Muscle of leg (tissue), 11 donors: Measurements from ENCODE around the gene FAM53A. TPM values are rescaled to one million over a fixed set of nuclear protein-coding genes. Genes with fewer than 3 reads are reported as not detected.

Experiments used
- DNase-seq: peaks from one replicate; pipeline ENCODE4 v3.0.0; 2013
- H3K27ac ChIP-seq: one replicate; pipeline ENCODE4 v1.5.1; 2013; ENCODE audit warnings: mild to moderate bottlenecking, low read length, control low read depth
- H3K27me3 ChIP-seq: one replicate; pipeline ENCODE4 v1.6.1; 2013; ENCODE audit warnings: low read length; ENCODE audit not compliant: control insufficient read depth, insufficient read depth
- H3K36me3 ChIP-seq: one replicate; pipeline ENCODE4 v1.6.1; 2013; ENCODE audit warnings: low read length; ENCODE audit not compliant: control insufficient read depth, insufficient read depth
- H3K4me1 ChIP-seq: one replicate; pipeline ENCODE4 v1.6.1; 2013; ENCODE audit warnings: low read length; ENCODE audit not compliant: control insufficient read depth, insufficient read depth
- H3K4me3 ChIP-seq: one replicate; pipeline ENCODE4 v1.5.1; 2013; ENCODE audit warnings: low read length, control low read depth
- H3K9me3 ChIP-seq: replicated peaks from 2 replicates; pipeline ENCODE4 v1.6.1; 2013; ENCODE audit warnings: low read depth, low read length; ENCODE audit not compliant: control insufficient read depth
- WGBS: methylation state at CpG from one replicate; pipeline ENCODE4 v1.1.5; 2013; ENCODE audit warnings: missing lambda C conversion rate; ENCODE audit not compliant: insufficient coverage; 5-methylcytosine and 5-hydroxymethylcytosine counted together
- polyA plus RNA-seq, 8 donors: library from polyadenylated mRNA; unstranded; fragments of 120-200 nt; gene quantifications; one replicate each; pipeline versions ENCODE4 v1.2.1 to v1.2.3, GENCODE V29; 2013; ENCODE audit warnings: inconsistent platforms in 1 of 8, low replicate concordance in 1 of 8; ENCODE audit not compliant: insufficient read length in 8 of 8, insufficient read depth in 1 of 8
- total RNA-seq: library from RNA; stranded (reverse); fragments of 120-200 nt; gene quantifications from one replicate; pipeline ENCODE4 v1.2.4, GENCODE V29; 2013

FAM53A gene
- total and polyA plus RNA-seq, 9 donors, result 1.2 to 2.4 (median 1.5) TPM

- WGBS, result 92% methylated on average over 8 of the region's 13 CpGs
- no peaks in the 10 kb centered on the region for H3K36me3 ChIP-seq
- no peak for DNase-seq
- no peak overlapping the region for H3K4me3 ChIP-seq
- no peaks in the 10 kb centered on the region for H3K27me3 ChIP-seq
- no peak overlapping the region for H3K27ac ChIP-seq
- H3K4me1 ChIP-seq, result no peaks in the 10 kb centered on the region
- no peaks in the 10 kb centered on the region for H3K9me3 ChIP-seq
Observed at GRCh38 chr4:1652088-1652487, 32.0 kb downstream of the FAM53A start.

- H3K4me1 ChIP-seq, result peaks cover under 1% of the 10 kb centered on the region
Observed at GRCh38 chr4:1651609-1652008, 32.5 kb downstream of the FAM53A start.

GRCh38 chr4:1648962-1649361, 35.2 kb downstream of the FAM53A start:
- Histone ChIP-seq H3K4me3 (no peak overlapping the region), H3K36me3 (no peaks in the 10 kb centered on the region), H3K27me3 (no peaks in the 10 kb centered on the region), H3K4me1 (peaks cover 25% of the 10 kb centered on the region), H3K9me3 (no peaks in the 10 kb centered on the region), H3K27ac (no peak overlapping the region)
- DNase-seq, result no peak
- WGBS, result 65% methylated on average over 3 of the region's 3 CpGs

More at GRCh38 chr4:1651609-1652008, 32.5 kb downstream of the FAM53A start:
- Histone ChIP-seq H3K27ac (no peak overlapping the region), H3K4me3 (no peak overlapping the region), H3K27me3 (no peaks in the 10 kb centered on the region), H3K36me3 (no peaks in the 10 kb centered on the region), H3K9me3 (no peaks in the 10 kb centered on the region)
- 85% methylated on average over 13 of the region's 13 CpGs for WGBS
- DNase-seq, result no peak

- Histone ChIP-seq H3K4me1 (peaks cover 26% of the 10 kb centered on the region), H3K36me3 (no peaks in the 10 kb centered on the region), H3K9me3 (no peaks in the 10 kb centered on the region), H3K4me3 (no peak overlapping the region), H3K27ac (no peak overlapping the region), H3K27me3 (no peaks in the 10 kb centered on the region)
- 77% methylated on average over 19 of the region's 19 CpGs for WGBS
- no peak for DNase-seq
Observed at GRCh38 chr4:1647432-1647831, 36.7 kb downstream of the FAM53A start.

GRCh38 chr4:1646690-1647089, 37.4 kb downstream of the FAM53A start:
- Histone ChIP-seq H3K36me3 (no peaks in the 10 kb centered on the region), H3K27me3 (no peaks in the 10 kb centered on the region), H3K9me3 (no peaks in the 10 kb centered on the region), H3K4me3 (no peak overlapping the region), H3K4me1 (peaks cover 26% of the 10 kb centered on the region), H3K27ac (peak overlapping the region; percentile 67)
- peak; percentile 69 for DNase-seq
- WGBS, result 40% methylated on average over 3 of the region's 7 CpGs

- Histone ChIP-seq H3K27ac (no peak overlapping the region), H3K36me3 (no peaks in the 10 kb centered on the region), H3K9me3 (no peaks in the 10 kb centered on the region), H3K27me3 (no peaks in the 10 kb centered on the region), H3K4me1 (peaks cover 26% of the 10 kb centered on the region), H3K4me3 (no peak overlapping the region)
- peak; percentile 54 for DNase-seq
- WGBS, result 10% methylated on average over 13 of the region's 21 CpGs
Observed at GRCh38 chr4:1644891-1645657, 39.0 kb downstream of the FAM53A start.

GRCh38 chr4:1643971-1644735, 40.0 kb downstream of the FAM53A start:
- no peak for DNase-seq
- Histone ChIP-seq H3K9me3 (no peaks in the 10 kb centered on the region), H3K27me3 (no peaks in the 10 kb centered on the region), H3K4me1 (peaks cover 26% of the 10 kb centered on the region), H3K4me3 (no peak overlapping the region), H3K36me3 (no peaks in the 10 kb centered on the region), H3K27ac (no peak overlapping the region)
- WGBS, result 77% methylated on average over 48 of the region's 48 CpGs

- H3K4me1 ChIP-seq, result peaks cover 26% of the 10 kb centered on the region
- H3K27ac ChIP-seq, result no peak overlapping the region
- no peaks in the 10 kb centered on the region for H3K27me3 ChIP-seq
- H3K9me3 ChIP-seq, result no peaks in the 10 kb centered on the region
- H3K4me3 ChIP-seq, result no peak overlapping the region
- WGBS, result 88% methylated on average over 27 of the region's 28 CpGs
- no peaks in the 10 kb centered on the region for H3K36me3 ChIP-seq
- no peak for DNase-seq
Observed at GRCh38 chr4:1642196-1642951, 41.7 kb downstream of the FAM53A start.

- Histone ChIP-seq H3K4me1 (peaks cover 26% of the 10 kb centered on the region), H3K27me3 (no peaks in the 10 kb centered on the region), H3K27ac (no peak overlapping the region), H3K4me3 (no peak overlapping the region), H3K9me3 (no peaks in the 10 kb centered on the region), H3K36me3 (no peaks in the 10 kb centered on the region)
- DNase-seq, result no peak
- 92% methylated on average over 7 of the region's 7 CpGs for WGBS
Observed at GRCh38 chr4:1641671-1642070, 42.4 kb downstream of the FAM53A start.
